Erythroblast (primary cell): Measurements from ENCODE around the gene NDUFB4.
A peak's percentile ranks its signal among the peaks of the same experiment; 100 is the strongest.
"Not testable (repeated sequence)": the region's sequence is repeated elsewhere in the genome, so short reads cannot be mapped to it uniquely, and the experiment has no call there.

Source experiments
- DNase-seq, 2 experiments: peaks; one replicate each; lab custom pipeline; 2025; lab: John Stamatoyannopoulos, UW
- GATA1 ChIP-seq: IDR thresholded peaks from 2 replicates; pipeline ENCODE4 v1.6.1; 2011; ENCODE audit warnings: low read depth, mild to moderate bottlenecking, control low read depth, low read length, moderate library complexity
- POLR2A ChIP-seq: IDR thresholded peaks from 2 replicates; pipeline ENCODE4 v1.6.1; 2011; ENCODE audit warnings: mild to moderate bottlenecking, low read length

NDUFB4 gene

GRCh38 chr3:120601554-120601953 is 5.4 kb downstream of the NDUFB4 start:
- DNase-seq: no peak
- TF ChIP-seq POLR2A: no peak
- no peak for TF ChIP-seq GATA1

GRCh38 chr3:120602682-120603081 is 6.5 kb downstream of the NDUFB4 start:
- DNase-seq: no peak
- TF ChIP-seq POLR2A (peak; percentile 42), GATA1 (no peak)

- TF ChIP-seq GATA1 (no peak), POLR2A (no peak)
- DNase-seq: no peak
Observed at GRCh38 chr3:120604382-120604781, 8.2 kb downstream of the NDUFB4 start.

GRCh38 chr3:120604784-120605183 is 8.6 kb downstream of the NDUFB4 start:
- no peak for TF ChIP-seq GATA1
- TF ChIP-seq POLR2A: no peak

GRCh38 chr3:120608506-120608905 is 12.4 kb downstream of the NDUFB4 start:
- no peak for DNase-seq
- no peak for TF ChIP-seq GATA1
- TF ChIP-seq POLR2A: no peak

More at GRCh38 chr3:120604784-120605183, 8.6 kb downstream of the NDUFB4 start:
- no peak for DNase-seq

- no peak for TF ChIP-seq GATA1
- no peak for TF ChIP-seq POLR2A
- DNase-seq: no peak
Observed at GRCh38 chr3:120614765-120615164, 18.6 kb downstream of the NDUFB4 start.

GRCh38 chr3:120615847-120616609 is 19.9 kb downstream of the NDUFB4 start:
- no peak for TF ChIP-seq GATA1
- no peak for TF ChIP-seq POLR2A
- no peak for DNase-seq

- DNase-seq: not testable (repeated sequence)
Observed at GRCh38 chr3:120616745-120617144, 20.6 kb downstream of the NDUFB4 start.

- TF ChIP-seq POLR2A: no peak
- TF ChIP-seq GATA1: no peak
- DNase-seq: no peak
Observed at GRCh38 chr3:120622457-120622856, 26.3 kb downstream of the NDUFB4 start.

GRCh38 chr3:120622870-120623726 is 27.0 kb downstream of the NDUFB4 start:
- no peak for TF ChIP-seq GATA1
- TF ChIP-seq POLR2A: no peak
- peak; percentile 44 to 68 for DNase-seq

- DNase-seq: no peak
- TF ChIP-seq POLR2A: no peak
- TF ChIP-seq GATA1: no peak
Observed at GRCh38 chr3:120623727-120624093, 27.6 kb downstream of the NDUFB4 start.

GRCh38 chr3:120625159-120625586 is 29.0 kb downstream of the NDUFB4 start:
- DNase-seq: no peak
- TF ChIP-seq GATA1: no peak
- TF ChIP-seq POLR2A: no peak

- TF ChIP-seq POLR2A (no peak), GATA1 (no peak)
- peak in 1 of 2 experiments; percentile 7 for DNase-seq
Observed at GRCh38 chr3:120634539-120634938, 38.4 kb downstream of the NDUFB4 start.

- TF ChIP-seq GATA1 (no peak), POLR2A (no peak)
- no peak for DNase-seq
Observed at GRCh38 chr3:120636795-120637401, 40.8 kb downstream of the NDUFB4 start.
